Fibroblast of skin of back (primary cell): ENCODE measurements around the gene SIX3.

Experiments
- DNase-seq: peaks from one replicate; pipeline ENCODE4 v3.0.0-alpha.2; 2013

Gene SIX3

GRCh38 chr2:44943693-44944101, 2.2 kb downstream of the SIX3 start:
- no peak for DNase-seq

- no peak for DNase-seq
Observed at GRCh38 chr2:44944102-44944951, 2.8 kb downstream of the SIX3 start.

GRCh38 chr2:44944952-44945612, 3.6 kb downstream of the SIX3 start:
- DNase-seq: no peak

DNA sequence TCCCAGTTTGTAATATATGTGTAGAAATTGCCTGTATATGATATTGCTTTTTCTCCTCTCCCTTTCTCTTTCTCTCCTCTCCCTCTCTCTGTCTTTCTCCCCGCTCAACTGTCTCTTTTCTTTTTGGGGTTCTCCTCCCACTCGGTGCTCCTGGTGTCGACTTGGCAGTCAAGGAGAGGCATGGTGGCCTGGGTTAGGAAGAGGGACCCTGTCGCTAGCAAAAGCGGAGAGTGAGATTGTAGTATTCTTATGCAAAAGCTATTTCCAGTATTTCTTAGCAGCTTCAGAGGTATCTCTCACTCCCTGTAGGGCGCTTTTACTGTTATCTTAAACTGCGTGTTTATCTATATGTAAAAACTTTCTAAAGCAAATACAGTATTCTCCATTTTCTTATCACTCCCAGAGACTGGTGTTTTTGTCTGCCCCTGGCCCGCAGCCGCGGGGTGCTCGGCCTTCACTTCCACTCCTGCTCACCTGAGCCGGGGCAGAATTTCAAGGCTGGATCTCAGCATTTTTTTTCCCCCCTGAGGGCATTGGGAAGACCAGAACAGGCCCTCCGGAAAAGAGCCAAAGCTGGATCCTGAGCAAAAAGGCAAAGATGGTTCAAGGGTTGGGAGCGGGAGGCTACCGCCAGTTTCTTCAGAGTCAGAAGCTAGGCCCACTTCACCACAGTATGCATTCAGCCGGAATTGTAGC, 4.3 kb downstream of the SIX3 start:
- DNase-seq: no peak

DNA sequence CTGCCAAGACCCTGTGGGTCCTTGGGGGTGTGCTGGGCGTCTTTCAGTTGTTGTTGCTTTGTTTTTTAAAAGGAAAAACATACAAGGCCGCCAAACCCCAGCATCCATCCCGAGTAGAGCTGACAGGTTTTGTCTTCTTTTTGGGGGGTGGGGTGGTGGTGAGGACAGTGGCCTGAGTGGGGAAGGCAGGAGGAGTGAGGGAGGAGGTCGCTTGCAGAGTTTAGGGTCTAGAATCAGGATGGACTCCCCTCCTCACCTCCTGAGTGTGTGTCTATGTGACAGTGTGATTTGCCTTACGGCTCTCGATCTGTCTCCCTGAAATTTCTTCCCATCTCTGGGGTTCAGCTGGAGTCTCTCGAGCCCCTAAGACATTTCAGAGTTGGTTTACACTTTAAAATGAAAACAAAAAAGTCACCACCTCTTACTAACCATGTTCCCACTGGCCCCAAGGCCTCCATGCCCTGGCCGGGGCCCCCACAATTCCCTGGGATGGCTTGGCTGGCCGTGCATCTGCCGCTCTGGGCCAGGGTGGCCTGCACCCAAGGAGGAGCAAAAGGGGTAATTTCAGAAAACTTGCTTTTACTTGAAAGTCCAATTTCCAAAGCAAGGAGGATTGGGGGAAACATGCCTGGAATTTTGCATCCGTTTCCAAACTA, 5.0 kb downstream of the SIX3 start:
- DNase-seq: no peak

GRCh38 chr2:44947028-44947375, 5.5 kb downstream of the SIX3 start:
- DNase-seq: no peak

DNA sequence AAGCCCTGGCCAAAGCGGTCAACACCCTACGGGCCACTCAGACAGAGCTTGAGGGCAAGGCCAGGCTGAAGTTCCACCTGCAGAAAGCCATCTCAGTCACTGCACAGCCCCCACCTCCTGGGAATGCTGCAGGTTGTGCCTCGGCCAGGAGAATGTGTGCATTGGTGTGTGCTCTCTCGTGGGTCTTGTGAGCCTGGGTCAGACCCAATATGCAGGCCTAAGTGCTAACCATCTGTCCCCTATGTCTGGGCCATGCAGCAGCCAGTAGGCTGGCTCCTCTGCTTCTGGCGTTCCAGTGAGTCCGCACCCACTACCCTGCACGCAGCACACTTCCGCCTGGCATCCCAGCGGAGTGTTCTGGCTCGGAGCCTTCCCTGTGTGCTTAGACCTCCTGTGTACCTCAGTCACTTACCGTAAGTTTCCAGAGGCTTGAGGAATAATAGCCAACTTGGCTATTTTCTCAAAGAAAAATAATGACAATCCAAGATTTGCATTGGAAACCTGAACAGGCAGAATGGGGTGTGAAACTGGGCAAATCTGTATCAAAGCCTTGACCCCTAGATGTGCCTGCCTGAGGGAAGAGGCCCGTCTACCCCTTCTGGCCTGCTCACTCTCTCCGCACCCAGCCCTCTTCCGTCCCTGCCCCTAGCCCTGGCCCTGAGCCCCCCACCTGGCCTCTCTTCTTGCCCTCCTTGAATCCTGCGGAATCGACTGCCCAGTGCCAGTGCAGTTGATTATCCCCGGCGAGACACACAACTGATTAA, 7.2 kb downstream of the SIX3 start:
- DNase-seq: no peak

GRCh38 chr2:44949329-44950151, 8.0 kb downstream of the SIX3 start:
- DNase-seq: no peak

GRCh38 chr2:44950646-44951045, 9.1 kb downstream of the SIX3 start:
- DNase-seq: no peak

DNA sequence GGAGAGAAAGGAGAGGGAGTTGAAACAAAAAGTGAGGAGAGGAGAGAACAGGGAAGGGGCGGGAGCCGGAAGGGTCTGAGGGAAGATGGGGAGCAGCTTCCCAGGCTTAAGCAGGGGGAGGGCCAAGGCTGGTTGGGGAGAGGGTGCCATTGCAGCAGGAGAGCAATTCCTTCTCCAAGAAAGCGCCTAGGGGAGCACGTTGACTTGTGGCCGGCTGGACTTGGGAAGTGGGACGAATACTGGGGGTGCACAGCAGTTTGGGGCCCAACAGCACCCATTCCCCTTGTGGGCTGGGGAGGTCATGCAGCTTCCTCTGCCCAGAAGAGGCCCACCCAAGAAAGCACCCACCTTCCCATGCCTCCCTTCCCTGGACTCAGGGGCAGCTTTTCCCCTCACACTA, 9.6 kb downstream of the SIX3 start:
- no peak for DNase-seq

GRCh38 chr2:44951714-44952113, 10.2 kb downstream of the SIX3 start:
- DNase-seq: no peak

GRCh38 chr2:44952143-44952805, 10.8 kb downstream of the SIX3 start:
- DNase-seq: peak; percentile 68

DNA sequence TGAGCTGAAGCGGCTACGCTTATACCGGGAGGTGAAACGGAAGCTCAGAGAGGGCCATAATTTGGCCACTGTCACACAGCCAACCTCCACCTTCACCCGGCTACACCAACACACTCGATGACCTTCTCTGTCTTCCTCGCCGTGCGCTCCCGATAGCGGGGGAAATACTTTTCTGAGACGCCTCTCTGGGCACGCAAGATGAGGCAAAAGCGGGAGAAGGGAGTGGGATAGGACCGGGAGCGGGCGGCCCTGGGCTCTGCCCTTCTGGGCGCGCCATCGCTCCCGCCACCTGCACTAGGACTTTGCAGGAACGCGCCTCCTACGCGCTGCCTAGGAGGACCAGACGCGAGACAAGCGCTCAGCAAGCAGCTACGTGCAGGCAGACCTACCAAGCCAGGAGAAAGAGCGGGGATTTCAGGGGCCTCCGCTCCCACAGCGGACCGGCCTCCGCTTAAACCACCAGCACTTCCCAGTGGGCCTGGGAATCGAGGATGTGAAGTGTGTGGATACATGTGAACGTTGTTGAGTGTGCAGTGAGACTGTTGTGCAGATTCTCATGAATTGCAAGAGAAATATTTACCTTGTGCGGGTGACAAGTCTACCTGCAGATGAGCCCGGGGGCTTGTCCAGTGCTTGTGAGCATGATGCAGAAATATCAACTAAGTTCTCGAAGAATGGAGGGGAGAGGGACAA, 11.4 kb downstream of the SIX3 start:
- DNase-seq: no peak

GRCh38 chr2:44953499-44953883, 12.0 kb downstream of the SIX3 start:
- no peak for DNase-seq

- no peak for DNase-seq
Observed at GRCh38 chr2:44954447-44954888, 13.0 kb downstream of the SIX3 start.

DNA sequence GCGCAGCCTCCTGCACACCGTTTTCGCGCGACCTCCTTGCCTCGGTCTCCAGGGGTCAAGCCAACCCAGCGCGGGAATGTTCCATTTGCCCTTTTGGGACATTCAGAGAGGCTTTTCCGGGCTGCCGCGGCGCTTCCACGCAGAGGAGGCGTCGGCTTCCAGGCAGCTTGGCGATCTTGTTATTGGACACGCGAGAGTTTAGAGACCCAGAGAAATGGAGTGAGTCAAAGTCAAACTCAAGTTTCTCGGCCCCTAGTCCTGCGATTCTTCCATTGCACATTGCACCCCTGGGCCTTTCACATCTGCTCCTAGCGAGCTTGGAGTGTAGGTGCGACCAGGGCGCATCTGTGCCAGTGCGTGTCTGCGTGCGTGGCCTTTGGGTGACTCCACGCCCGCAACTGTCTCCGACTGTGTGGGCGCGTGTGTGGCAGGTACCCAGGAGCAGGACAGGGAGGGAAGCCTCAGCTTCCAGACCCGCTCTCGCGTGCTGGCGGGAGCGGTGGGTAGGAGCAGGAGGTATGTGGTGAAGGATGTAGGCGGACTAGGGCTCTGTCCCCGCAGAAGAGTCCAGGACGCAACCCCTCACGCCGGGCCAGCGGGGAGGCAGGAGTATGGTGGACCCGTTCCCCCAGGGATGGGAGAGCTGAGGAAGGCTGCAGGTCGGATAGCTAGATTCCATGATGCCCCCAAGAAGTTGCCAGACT, 13.5 kb downstream of the SIX3 start:
- DNase-seq: no peak

DNA sequence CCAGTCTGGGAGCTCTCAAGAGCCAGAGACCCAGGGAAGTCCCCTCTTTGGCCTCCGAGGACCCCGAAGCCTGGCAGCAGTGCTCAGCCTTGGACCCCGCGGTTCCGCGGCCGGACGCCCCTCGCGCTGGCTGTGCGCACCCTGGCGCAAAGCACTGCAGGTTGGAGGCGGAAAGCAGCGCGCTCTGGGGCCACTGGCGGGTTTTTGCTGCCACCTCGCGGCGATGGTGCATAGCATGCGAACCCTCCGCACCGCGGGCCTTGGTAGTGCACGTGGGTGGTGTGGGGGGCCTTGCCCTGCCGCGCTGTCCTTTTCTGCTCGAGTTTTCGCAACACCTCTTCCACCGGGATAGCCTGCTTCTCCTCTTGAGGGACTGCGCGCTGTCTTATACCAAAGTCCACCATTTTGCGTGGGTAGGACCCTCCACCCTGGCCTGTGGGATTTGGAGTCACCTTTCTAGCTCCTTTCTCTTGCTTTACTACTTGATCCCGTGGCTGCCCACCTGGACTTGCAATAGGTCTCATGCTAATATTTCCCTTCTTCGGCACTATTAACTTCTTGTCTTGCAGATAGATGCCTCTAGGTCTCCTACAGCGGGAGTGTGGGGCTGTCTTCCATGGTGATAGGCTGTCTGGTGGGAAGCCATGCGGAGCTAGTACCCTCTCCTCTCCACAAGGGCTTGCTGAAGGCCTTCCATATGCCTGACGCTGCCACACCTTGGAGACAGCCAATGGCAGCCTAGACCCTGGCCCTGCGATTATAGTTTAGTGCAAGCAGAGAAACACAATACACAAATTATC, 14.3 kb downstream of the SIX3 start:
- peak; percentile 61 for DNase-seq

DNA sequence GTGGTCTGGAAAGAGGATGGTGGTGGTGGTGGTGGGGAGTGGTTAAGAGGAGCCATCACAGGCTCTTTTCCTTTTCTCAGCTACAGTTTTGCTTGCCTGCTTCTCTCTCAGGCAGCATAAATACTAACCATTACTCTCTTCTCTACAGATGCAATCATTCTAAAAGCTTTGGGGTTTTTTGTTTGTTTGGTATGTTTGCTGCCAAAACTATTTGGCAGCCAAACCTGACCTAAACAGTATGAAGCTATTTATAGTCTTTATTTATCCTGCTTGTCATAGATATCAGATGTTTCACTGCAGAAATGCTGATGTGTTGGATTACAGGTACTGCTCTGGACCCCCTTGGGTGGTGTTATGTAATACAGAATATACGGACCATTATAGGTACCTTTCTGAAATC, 15.3 kb downstream of the SIX3 start:
- DNase-seq: no peak
